MM.1S (cell line): ENCODE measurements around the gene PRKRIP1.
"Not testable (repeated sequence)": the region's sequence is repeated elsewhere in the genome, so short reads cannot be mapped to it uniquely, and the experiment has no call there.

Experiments used
- DNase-seq: peaks from one replicate; pipeline ENCODE4 v3.0.0-alpha.2; 2015
- H2AFZ ChIP-seq: fragments of 300-600 bp; sonication (generic); 2 replicates; pipeline ENCODE4 v1.6.0; 2016; ENCODE audit warnings: antibody characterized with exemption, low read length
- H3F3A ChIP-seq: fragments of 300-600 bp; sonication (generic); 2 replicates; pipeline ENCODE4 v1.6.1; 2016; ENCODE audit warnings: mild to moderate bottlenecking, antibody characterized with exemption, low read length, moderate library complexity, mixed read lengths; ENCODE audit not compliant: insufficient read depth
- H3K27ac ChIP-seq: fragments of 300-600 bp; sonication (generic); 2 replicates; pipeline ENCODE4 v1.5.1; 2016; ENCODE audit warnings: mild to moderate bottlenecking, low read length
- H3K27me3 ChIP-seq: fragments of 300-600 bp; sonication (generic); replicated peaks from 2 replicates; pipeline ENCODE4 v1.6.0; 2016; ENCODE audit warnings: low read length; ENCODE audit not compliant: insufficient read depth
- H3K36me3 ChIP-seq: fragments of 300-600 bp; sonication (generic); replicated peaks from 2 replicates; pipeline ENCODE4 v1.6.1; 2016; ENCODE audit warnings: mild to moderate bottlenecking, low read length, mixed read lengths; ENCODE audit not compliant: insufficient read depth
- H3K4me1 ChIP-seq: fragments of 300-600 bp; sonication (generic); 2 replicates; pipeline ENCODE4 v1.6.1; 2016; ENCODE audit warnings: low read length, mixed read lengths
- H3K4me2 ChIP-seq: fragments of 300-600 bp; sonication (generic); 2 replicates; pipeline ENCODE4 v1.6.0; 2016; ENCODE audit warnings: low read depth, low read length
- H3K4me3 ChIP-seq: fragments of 300-600 bp; sonication (generic); 2 replicates; pipeline ENCODE4 v1.5.1; 2016; ENCODE audit warnings: low read length, mixed read lengths
- H3K79me2 ChIP-seq: fragments of 300-600 bp; sonication (generic); 2 replicates; pipeline ENCODE4 v1.6.1; 2016; ENCODE audit warnings: mixed run types, low read length, mixed read lengths
- H3K9ac ChIP-seq: fragments of 300-600 bp; sonication (generic); 2 replicates; pipeline ENCODE4 v1.6.1; 2016; ENCODE audit warnings: low read length, mixed read lengths
- H3K9me2 ChIP-seq: fragments of 300-600 bp; sonication (generic); replicated peaks from 2 replicates; pipeline ENCODE4 v1.6.1; 2016; ENCODE audit warnings: mild to moderate bottlenecking, low read length, mixed read lengths; ENCODE audit not compliant: insufficient read depth
- H3K9me3 ChIP-seq: fragments of 300-600 bp; sonication (generic); replicated peaks from 2 replicates; pipeline ENCODE4 v1.6.1; 2016; ENCODE audit warnings: mild to moderate bottlenecking, low read length, mixed read lengths; ENCODE audit not compliant: insufficient read depth
- H4K20me1 ChIP-seq: fragments of 300-600 bp; sonication (generic); 2 replicates; pipeline ENCODE4 v1.6.1; 2016; ENCODE audit warnings: mild to moderate bottlenecking, low read length, moderate library complexity, mixed read lengths; ENCODE audit not compliant: insufficient read depth
- EZH2 ChIP-seq: fragments of 300-600 bp; sonication (generic); optimal IDR thresholded peaks from 2 replicates; pipeline ENCODE3; 2017; ENCODE audit warnings: low read depth, mild to moderate bottlenecking, antibody characterized with exemption, low read length, mixed read lengths
- EZH2phosphoT487 ChIP-seq: fragments of 300-600 bp; sonication (generic); IDR thresholded peaks from 2 replicates; pipeline ENCODE4 v1.6.1; 2018; ENCODE audit warnings: antibody characterized with exemption, low read length
- TF ChIP-seq, protein P1 (sequence below): fragments of 300-600 bp; sonication (generic); IDR thresholded peaks from 2 replicates; pipeline ENCODE4 v1.5.1; 2016; ENCODE audit warnings: antibody characterized with exemption, low read length, mixed read lengths

PRKRIP1 gene

DNA sequence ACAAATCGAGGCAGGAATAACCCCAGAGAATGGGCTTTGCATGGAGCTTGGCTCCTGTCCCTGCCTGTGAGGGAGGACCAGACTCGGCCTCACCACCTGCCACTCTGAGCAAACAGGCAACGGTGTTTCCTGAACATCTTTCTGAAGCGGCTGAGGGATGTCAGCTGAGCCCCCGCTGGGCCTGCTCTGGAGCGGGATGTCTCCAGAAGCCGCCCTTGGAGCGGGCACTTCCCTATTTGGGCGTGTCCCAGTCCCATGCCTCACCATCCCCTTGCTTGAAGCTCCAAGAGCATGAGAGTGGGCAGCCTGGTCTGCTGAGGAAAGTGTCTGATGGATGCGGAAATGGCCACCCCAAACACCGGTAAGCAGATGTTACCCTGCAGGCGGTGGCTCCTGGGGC, 58.3 kb downstream of the PRKRIP1 start:
- Histone ChIP-seq H3K4me1 (peaks cover 14% of the 10 kb centered on the region), H3K9me3 (no peaks in the 10 kb centered on the region), H3K9ac (no peak overlapping the region), H4K20me1 (no peaks in the 10 kb centered on the region), H2AFZ (no peak overlapping the region), H3K36me3 (no peaks in the 10 kb centered on the region), H3K27me3 (no peaks in the 10 kb centered on the region), H3F3A (peaks cover 19% of the 10 kb centered on the region), H3K4me3 (no peak overlapping the region), H3K27ac (no peak overlapping the region), H3K9me2 (no peaks in the 10 kb centered on the region), H3K4me2 (no peak overlapping the region), H3K79me2 (0 out of 2 replicates have a peak, but pooled peaks cover 6% of the 10 kb centered on the region)
- DNase-seq = peak; percentile 1
- TF ChIP-seq EZH2 (no peak), EZH2phosphoT487 (no peak)
- TF ChIP-seq, protein P1, sequence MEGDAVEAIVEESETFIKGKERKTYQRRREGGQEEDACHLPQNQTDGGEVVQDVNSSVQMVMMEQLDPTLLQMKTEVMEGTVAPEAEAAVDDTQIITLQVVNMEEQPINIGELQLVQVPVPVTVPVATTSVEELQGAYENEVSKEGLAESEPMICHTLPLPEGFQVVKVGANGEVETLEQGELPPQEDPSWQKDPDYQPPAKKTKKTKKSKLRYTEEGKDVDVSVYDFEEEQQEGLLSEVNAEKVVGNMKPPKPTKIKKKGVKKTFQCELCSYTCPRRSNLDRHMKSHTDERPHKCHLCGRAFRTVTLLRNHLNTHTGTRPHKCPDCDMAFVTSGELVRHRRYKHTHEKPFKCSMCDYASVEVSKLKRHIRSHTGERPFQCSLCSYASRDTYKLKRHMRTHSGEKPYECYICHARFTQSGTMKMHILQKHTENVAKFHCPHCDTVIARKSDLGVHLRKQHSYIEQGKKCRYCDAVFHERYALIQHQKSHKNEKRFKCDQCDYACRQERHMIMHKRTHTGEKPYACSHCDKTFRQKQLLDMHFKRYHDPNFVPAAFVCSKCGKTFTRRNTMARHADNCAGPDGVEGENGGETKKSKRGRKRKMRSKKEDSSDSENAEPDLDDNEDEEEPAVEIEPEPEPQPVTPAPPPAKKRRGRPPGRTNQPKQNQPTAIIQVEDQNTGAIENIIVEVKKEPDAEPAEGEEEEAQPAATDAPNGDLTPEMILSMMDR = no peak

DNA sequence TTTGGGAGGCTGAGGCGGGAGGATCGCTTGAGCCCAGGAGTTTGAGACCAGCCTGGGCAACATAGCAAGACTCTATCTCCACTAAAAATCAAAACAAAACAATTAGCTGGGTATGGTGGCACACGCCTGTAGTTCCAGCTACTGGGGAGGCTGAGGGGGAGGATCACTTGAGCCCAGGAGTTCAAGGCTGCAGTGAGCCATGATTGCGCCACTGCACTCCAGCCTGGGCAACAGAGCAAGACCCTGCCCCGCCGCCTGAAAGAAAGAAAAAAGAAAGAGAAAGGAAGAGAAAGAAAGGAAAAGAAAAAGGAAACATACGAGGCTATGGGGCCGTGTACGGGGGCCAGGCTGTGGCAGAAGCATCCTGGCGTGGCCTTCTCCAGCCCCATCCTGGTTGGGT, 58.8 kb downstream of the PRKRIP1 start:
- not testable (repeated sequence) for H3K4me3 ChIP-seq, H3K27me3 ChIP-seq, H3K9me3 ChIP-seq, DNase-seq, H3K79me2 ChIP-seq, H3K9ac ChIP-seq, H3K9me2 ChIP-seq, H3K4me2 ChIP-seq, H2AFZ ChIP-seq, H3K36me3 ChIP-seq, H4K20me1 ChIP-seq, H3K27ac ChIP-seq
- H3K4me1 ChIP-seq = peaks cover 14% of the 10 kb centered on the region
- H3F3A ChIP-seq = peaks cover 19% of the 10 kb centered on the region

DNA sequence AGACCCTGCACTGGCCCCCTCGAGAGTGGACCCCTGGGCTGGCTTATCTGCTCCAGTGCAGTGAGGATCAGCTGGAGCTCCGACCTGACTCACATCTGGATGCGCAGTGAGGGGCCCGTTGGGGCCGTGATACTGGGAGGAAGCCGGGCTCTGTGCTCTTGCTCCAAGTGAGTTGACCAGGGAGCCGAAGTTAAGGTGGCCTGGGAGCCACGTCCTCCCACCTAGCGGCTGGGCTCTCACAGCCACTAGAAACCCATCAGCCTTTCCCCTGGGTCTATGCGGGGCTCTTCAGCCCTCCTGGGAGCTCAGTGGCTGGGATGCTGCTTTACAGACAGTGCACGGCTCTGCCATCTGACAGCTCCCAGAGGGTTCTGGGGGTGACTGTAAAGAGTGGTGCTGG, 59.4 kb downstream of the PRKRIP1 start:
- no peak for TF ChIP-seq EZH2
- TF ChIP-seq EZH2phosphoT487 = no peak
- TF ChIP-seq, protein P1 = no peak
- Histone ChIP-seq H3K79me2 (0 out of 2 replicates have a peak, but pooled peaks cover under 1% of the 10 kb centered on the region), H3K36me3 (no peaks in the 10 kb centered on the region), H3K4me1 (peaks cover 8% of the 10 kb centered on the region), H3K27ac (no peak overlapping the region), H3K4me3 (no peak overlapping the region), H3K9me2 (no peaks in the 10 kb centered on the region), H3K4me2 (no peak overlapping the region), H3K9me3 (no peaks in the 10 kb centered on the region), H3K27me3 (no peaks in the 10 kb centered on the region), H2AFZ (no peak overlapping the region), H3F3A (peaks cover 13% of the 10 kb centered on the region; the same call in 1 of the 2 replicates), H3K9ac (no peak overlapping the region), H4K20me1 (no peaks in the 10 kb centered on the region)
- DNase-seq = peak; percentile 1

DNA sequence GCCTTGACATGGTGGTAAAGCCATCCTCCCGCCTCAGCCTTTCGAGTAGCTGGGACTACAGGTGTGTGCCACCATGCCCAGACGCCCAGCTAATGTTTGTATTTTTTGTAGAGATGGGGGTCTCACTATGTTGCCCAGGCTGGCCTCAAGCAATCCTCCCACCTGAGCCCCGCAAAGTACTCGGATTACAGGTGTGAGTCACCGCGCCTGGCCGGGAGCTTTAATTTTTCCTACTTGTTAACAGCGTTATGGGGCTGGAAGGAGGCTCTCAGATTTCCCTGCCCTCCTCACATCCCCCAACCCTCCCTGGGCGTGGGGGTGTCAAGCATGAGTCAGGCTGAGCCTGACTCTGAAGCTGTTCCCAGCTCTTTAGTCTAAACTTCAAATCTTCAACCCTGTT, 60.2 kb downstream of the PRKRIP1 start:
- no peak overlapping the region for H2AFZ ChIP-seq
- no peaks in the 10 kb centered on the region for H3K27me3 ChIP-seq
- H3K9me2 ChIP-seq = no peaks in the 10 kb centered on the region
- TF ChIP-seq, protein P1 = no peak
- TF ChIP-seq EZH2 (no peak), EZH2phosphoT487 (no peak)
- H3K9me3 ChIP-seq = no peaks in the 10 kb centered on the region
- H3K9ac ChIP-seq = no peak overlapping the region
- no peaks in the 10 kb centered on the region for H3K36me3 ChIP-seq
- no peak overlapping the region for H3K27ac ChIP-seq
- no peak for DNase-seq
- H4K20me1 ChIP-seq = no peaks in the 10 kb centered on the region
- no peak overlapping the region for H3K4me2 ChIP-seq
- H3K4me1 ChIP-seq = peaks cover 3% of the 10 kb centered on the region; the same call in 1 of the 2 replicates
- H3K79me2 ChIP-seq = no peaks in the 10 kb centered on the region
- H3F3A ChIP-seq = peaks cover 9% of the 10 kb centered on the region; the same call in 1 of the 2 replicates
- H3K4me3 ChIP-seq = no peak overlapping the region
